NCI-H345 (cell line): ENCODE data around the gene RETREG1.
"Not testable (repeated sequence)": the region's sequence is repeated elsewhere in the genome, so short reads cannot be mapped to it uniquely, and the experiment has no call there.

Experiments
- DNase-seq: peaks from one replicate; lab custom pipeline; 2025; lab: John Stamatoyannopoulos, UW

The RETREG1 gene, protein sequence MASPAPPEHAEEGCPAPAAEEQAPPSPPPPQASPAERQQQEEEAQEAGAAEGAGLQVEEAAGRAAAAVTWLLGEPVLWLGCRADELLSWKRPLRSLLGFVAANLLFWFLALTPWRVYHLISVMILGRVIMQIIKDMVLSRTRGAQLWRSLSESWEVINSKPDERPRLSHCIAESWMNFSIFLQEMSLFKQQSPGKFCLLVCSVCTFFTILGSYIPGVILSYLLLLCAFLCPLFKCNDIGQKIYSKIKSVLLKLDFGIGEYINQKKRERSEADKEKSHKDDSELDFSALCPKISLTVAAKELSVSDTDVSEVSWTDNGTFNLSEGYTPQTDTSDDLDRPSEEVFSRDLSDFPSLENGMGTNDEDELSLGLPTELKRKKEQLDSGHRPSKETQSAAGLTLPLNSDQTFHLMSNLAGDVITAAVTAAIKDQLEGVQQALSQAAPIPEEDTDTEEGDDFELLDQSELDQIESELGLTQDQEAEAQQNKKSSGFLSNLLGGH

DNA sequence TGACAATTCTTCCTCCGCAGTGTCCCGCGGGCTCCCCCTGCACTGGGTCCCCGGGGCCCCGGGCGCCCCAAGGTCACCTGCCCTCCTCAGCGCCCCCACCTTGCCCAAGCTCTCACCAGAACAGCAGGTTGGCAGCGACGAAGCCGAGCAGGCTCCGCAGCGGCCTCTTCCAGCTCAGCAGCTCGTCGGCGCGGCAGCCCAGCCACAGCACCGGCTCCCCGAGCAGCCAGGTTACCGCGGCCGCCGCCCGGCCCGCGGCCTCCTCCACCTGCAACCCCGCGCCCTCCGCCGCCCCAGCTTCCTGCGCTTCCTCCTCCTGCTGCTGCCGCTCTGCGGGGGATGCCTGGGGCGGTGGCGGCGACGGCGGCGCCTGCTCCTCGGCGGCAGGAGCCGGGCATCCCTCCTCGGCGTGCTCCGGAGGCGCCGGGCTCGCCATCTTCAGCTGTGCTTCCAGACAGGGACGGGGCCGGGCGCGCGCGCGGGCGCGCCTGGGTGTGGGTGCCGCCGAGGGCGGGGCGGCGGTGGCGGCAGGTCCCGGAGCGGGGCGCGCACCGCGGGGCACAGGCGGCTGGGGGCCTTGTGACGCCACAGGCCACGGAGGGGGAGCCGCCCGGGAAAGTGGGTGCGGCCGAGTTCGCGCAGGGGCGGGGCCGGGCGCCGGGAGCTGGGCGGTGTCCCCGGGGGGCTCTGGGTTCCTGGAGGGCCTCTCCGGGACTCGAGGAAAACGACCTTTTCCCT, at the start of gene RETREG1:
Gene RETREG1 (minus strand): TSS at position 462 of the 738 bp plus-strand sequence. CDS start 26 bp downstream, at position 436.
- DNase-seq: peak; percentile 80

DNA sequence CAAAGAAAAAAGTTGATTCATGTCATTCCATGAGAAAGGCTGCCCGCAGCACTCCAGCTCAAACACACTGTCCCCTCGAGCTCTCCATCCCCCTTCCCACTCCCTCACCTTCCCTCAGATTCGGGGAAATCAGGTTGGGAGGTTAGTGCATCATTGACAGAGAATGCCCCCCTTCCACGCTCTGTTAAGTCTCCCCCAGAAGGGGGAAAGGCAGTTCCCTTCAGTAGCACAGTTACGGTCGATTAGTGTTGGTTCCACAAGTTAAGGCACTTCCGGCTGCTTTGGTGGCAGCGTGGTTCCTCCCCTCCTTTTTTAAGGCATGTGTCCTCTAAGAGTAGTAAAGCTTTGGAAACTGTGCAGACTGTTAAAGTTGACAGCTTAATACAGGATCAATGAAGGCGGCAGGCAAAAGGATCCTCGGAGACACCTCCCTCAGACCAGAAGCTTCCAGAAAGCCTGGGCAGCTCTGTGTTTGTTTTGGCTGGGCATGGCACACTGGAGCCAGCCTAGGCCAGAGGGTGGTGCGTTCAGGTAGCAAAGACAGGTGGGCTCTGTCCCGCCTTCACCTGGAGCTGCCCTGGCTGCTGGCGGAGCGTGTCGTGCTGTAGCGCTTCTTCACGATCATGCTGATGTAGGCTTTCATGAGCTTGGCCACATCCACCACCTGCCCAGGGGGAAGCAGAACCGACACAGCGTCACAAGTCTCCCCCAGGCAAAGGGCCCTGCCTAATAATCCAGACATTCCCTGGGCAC, 49.5 kb upstream of the RETREG1 start:
- no peak for DNase-seq

DNA sequence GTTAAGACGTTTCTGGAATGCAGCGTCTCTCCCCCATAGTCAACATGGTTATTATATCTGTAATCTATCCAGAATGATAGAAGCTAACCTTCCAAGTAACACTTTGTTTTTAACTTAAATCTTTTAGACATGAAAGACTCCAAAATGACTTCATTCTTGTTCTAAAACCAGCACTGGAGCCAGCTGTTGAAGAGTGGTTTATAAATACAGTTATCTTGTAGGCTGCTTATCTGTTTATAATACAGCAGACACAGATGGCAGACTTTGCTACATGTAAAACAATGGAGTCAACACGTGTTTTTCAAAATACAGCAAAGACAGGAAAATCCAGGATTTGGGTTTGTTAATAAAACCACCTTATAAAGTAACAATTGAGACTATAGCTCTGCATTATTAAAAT, 48.8 kb upstream of the RETREG1 start:
- no peak for DNase-seq

DNA sequence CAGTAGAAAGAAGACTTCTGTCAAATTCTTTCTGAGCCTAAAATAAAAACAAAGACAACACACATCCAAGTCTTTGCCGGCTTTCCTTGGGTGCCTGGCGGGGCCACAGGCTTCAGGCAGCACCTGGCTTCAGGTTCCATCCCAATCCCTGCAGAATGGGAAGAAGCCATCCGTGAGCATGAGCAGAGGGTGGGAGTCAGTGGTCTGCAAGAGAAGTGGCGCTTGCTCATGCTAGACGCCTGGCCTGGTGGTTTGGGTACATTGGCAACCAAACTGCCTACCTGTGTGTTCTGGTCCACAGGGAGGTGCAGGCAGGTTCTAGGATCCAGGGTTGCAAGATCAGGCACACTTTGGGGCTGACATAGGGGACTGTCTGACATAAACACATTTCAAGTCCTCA, 47.6 kb upstream of the RETREG1 start:
- no peak for DNase-seq

DNA sequence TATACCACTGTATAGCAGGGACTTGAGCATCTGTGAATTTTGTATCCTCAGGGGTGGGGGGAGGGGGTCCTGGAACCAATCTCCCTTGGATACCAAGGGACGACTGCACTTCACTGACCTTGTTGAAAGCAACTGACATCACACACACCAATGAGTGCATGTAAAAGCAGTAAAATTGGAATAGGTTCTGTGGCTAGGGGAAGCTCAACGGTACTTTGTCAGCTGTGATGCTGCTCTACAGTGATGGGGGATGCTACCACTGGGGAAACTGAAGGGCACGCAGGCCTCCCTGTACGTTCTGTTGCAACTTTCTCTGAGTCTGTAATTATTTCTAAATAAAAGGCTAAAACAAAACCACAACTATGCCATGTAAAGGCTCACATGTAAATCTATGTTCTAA, 47.0 kb upstream of the RETREG1 start:
- no peak for DNase-seq

DNA sequence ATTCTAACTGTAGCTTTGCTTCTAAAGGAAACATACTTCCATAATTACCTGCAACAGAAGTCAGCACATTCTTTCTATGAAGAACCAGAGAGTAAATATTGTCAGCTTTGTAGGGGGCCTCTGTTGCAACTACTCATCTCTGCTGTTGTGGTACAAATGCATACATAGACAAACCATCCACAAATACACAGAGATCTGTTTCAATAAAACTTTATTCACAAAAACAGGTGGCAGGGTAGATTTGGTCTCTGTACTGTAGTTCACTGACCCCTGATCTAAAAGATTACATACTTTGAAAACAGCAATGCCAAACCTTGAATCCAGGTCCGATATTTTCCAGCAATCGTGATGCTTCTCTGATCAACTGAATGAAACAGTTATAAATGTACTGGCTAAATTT, 44.9 kb upstream of the RETREG1 start:
- no peak for DNase-seq

DNA sequence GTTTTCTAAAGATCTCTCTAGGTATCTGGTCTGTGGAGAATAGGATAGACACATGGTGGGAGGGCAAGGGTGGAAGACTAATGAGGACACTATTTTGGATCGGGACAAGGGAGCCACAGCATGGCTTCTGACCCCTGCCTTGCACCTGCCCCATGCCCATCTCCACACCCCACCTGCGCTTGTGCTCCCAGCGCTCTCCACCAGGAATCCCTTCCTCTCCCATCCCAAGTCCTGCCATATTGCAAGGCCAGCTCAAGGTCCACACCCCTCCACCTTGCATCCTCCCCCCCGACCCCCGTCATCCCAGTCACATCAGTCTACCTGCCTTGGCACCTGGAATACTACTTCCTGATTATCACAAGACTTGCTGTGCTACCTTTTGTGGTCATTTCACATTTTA, 44.2 kb upstream of the RETREG1 start:
- no peak for DNase-seq

DNA sequence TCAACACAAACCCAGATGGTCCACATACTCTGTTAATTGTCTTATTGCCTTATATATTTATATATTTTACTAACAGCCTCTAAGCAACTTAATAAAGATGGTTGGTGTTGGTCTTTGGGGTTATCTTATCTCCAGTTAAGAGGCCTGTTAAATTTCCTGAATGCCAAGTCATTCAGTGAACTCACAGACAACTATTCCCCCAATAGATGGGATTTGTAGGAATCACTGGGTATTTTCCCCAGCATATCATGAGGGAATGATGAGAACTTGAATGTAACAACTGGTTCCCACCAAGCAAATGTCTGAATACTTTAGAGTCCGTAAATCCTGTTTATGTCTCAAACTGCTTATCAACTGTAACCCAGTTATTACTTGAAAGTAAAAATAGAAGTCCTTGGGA, 42.7 kb upstream of the RETREG1 start:
- no peak for DNase-seq

DNA sequence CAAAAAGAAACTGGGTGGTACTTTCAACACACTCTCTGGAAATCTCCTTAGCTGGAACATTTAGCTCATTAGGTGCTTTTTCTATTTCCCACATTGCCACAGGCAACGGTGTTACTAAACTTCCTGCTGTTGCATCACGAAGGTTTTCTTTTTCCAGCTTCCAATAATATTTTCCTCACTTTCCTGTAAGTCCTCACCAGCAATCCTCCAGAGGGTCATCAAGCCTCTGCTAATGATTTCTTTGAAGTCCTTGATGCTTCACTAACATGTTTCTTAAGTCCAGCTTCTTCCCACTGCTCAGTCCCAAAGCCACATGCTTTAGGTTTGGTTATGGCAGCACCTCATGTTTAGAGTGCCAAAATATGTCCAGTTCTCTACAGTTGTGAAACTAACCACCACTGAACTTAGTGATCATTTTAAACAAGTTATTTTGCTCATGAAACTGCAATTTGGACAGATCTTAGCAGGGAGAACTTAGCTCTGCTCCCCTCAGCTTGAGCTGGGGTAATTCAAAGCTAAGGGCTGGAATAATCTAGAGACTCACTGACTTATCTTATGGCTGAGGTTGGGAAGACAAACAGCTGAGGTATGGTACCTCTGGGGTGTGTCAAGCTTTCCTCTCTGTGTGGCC, 39.9 kb upstream of the RETREG1 start:
- no peak for DNase-seq

DNA sequence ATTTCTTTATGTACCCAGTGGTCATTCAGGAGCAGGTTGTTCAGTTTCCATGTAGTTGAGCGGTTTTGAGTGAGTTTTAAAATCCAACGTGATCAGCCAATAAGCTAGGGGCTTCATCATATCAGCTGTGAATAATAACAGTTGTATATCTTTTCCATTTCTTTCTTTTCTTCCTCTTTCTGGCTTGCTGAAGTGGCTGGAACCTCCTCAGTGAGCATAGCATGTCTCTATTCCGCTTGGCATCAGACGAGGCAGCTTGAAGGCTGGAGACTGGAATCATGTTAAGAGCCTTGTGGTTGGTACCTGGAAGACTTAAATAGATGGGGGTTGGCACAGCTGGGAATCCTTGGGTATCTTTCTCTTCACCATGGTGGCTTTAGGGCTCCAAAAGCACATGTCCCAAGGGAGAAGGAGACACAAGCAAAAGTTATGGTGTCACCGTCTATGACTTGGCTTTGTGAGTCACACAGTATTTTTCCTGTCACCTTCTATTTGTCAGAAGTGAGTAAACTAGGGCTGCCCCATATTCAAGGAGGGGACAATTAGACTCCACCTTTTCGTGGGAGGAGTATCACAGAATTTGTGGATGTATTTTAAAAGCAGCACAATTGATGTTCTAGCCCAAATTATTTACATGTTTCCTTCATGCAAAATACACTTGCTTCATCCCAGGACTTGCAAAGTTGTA, 38.0 kb upstream of the RETREG1 start:
- no peak for DNase-seq

DNA sequence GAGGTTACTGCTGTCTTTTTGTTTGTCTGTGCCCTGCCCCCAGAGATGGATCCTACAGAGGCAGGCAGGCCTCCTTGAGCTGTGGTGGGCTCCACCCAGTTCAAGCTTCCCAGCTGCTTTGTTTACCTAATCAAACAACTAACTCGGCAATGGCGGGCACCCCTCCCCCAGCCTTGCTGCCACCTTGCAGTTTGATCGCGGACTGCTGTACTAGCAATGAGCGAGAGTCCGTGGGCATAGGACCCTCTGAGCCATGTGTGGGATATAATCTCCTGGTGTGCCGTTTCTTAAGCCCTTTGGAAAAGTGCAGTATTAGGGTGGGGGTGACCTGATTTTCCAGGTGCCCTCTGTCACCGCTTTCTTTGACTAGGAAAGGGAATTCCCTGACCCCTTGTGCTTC, 31.9 kb upstream of the RETREG1 start:
- not testable (repeated sequence) for DNase-seq

DNA sequence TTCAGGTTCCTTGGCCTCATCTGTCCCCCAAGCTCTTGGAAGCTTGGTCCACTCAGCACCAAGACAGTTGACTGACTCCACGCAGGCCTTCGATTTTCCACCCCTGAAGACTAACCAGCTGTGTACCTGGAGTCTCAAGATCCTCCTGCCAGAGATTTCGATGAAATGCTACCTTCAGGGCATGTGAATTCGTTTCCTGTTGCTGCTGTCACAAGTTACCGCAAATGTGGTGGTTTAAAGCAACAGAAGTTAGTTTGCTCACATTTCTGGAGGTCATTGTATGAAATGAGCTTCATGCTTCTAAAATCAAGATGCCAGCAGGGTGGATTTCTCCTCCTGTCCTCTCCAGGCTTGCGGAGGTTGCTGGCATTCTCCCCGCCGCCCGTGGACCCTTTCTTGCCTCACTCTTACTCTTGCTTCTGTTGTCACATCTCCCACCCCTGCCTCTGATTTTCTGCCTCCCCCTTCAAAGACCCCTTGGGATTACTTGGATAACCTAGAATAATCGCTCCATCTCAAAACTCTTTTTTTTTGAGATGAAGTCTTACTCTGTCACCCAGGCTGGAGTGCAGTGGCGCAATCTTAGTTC, 27.6 kb upstream of the RETREG1 start:
- DNase-seq: no peak

DNA sequence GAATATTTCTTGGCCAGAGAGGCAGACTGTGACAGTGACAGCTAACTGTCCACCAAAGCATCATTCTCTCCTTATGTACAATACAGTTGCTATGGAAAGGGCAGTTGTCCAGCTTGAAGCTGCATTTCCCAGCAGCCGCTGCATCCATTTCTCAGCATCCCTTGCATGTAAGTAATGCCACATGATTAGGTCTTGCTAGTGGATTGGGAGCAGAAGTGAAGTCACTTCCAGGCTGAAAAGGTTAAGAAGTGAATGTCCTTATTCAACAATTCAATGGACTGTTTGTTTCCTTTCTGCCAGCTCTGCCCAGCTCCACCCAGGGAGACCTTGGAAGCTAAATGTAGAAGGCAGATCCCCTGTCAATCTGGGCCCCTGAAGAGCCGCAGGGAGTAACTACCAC, 26.1 kb upstream of the RETREG1 start:
- no peak for DNase-seq

DNA sequence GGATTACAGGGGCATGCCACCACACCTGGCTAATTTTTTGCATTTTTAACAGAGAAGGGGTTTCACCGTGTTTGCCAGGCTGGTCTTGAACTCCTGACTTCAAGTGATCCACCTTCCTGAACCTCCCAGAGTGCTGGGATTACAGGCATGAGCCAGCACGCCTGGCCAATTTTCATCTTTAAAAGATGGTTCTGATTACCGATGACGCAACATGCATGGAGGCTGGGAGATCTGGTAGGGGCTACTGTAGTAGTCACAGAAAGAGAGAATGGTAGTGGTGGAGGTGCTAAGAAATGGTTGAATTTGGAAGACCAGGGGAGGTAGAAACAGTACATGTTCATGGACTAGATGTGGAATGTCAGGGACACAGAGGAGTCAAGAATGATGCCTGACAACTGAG, 22.4 kb upstream of the RETREG1 start:
- no peak for DNase-seq

DNA sequence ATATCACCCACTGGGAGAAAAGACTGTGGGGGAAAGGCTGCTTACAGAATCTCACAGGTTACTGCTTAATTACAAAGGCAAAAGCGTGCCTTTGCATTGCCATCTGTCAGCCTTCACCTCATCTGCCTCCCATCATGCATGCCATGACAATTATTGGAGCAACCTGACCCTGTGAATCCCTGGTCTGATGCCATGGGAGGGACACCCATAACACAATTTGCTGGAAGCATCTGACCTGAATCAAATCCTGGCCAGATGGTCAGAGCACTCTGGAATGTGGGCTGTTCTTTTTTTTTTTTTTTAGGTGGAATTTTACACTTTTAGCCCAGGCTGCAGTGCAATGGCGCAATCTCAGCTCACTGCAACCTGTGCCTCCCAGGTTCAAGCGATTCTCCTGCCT, 11.6 kb upstream of the RETREG1 start:
- no peak for DNase-seq

DNA sequence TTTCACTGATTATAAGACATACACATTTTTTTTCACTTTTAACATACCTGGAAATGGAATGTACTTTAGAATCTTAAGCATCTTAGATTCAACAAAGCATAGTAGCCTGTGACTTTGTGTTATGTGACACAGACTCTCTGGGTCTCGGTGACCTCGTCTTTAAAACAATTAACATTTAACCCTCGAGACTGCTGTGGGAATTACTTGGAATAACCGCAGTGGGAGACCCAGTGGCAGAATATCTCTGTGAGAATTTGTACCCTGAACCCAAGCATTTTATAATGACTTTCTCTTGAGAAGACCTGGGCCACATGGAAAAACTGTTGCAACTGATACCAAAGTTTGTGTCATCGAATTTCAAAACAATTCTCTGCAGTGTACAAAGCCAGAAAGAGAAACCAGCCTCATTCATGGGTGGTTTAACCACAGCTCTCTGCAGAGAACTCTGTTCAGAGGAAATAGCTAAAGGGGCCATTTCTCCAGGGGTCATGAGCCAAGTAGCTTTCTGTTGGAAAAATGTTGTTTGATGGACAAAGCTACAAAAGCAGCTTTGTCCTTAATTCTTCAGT, 10.0 kb upstream of the RETREG1 start:
- no peak for DNase-seq

DNA sequence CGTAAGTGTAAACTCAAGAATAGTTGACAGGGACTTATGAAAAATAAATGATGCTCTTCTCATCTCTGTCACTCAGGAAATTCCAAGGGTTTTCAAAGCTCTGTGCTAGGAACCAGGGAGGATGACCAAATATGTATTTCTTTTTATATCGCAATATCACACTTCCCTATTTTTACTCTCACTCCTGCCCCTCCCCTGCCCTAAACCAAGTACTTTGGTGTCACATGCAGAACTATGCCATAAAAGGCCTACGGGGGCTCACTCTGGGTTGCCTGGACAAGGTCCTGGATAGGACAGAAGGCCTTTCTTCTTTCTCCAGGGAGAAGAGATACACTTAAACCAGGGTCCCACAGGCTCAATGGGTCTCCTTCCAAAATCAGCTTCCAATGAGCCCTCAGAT, 8.3 kb upstream of the RETREG1 start:
- no peak for DNase-seq

DNA sequence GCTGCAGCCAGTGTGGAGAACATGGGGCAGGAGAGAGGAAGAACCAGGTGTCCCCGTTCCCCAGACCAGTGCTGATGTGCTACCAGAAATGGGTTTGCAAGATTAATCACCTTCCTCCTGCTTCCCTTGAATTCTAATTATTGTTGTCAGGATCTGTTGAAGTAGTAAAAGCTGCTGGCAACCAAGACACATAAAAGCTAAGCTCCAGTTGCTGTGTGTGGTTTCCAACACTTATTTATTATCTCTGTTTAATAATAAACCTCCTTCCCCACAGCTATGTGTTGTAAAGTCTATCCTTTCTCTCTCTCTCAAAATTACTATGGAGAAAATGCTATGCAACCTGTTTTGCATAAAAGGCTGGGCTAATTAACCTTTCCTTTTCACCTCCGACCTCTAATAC, 2.3 kb upstream of the RETREG1 start:
- no peak for DNase-seq

DNA sequence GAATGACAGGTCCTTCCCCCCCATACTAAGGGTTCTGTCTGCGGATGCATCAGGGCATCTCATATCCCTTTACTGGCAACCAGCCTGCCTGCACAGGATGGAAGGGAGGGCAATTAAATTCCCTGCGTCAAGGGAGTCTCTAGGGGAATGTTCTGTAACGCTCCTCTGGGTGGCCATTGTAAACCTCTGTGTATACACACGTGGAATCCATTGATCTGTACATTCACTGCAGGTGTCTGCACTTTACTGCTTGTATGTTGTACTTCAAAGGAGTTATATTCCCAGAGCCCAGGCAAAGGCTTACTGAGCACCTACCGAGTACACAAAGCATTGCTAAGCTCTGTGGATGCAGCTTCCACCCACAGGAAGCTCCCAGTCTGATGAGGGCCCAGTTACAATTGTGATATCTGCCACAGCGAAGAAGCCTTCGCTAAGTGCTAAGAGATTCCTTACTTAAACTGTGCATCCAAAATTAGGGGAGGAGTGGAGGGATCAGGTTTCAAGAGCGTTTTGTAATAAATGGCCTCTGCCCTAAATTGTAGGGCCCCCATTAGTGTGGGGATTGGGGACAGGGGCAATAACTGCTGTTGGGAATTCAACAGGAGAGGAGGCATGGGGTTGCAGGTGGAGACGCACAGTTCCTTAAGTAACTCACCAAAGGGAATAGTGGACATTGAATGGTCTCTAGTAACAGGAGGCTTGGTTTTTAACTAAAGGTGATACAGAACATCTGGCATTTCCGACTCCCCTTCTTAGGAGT, 1.5 kb upstream of the RETREG1 start:
- DNase-seq: peak; percentile 93
